Measurements from ENCODE around the gene PCGF6.

PCGF6 gene

DNA sequence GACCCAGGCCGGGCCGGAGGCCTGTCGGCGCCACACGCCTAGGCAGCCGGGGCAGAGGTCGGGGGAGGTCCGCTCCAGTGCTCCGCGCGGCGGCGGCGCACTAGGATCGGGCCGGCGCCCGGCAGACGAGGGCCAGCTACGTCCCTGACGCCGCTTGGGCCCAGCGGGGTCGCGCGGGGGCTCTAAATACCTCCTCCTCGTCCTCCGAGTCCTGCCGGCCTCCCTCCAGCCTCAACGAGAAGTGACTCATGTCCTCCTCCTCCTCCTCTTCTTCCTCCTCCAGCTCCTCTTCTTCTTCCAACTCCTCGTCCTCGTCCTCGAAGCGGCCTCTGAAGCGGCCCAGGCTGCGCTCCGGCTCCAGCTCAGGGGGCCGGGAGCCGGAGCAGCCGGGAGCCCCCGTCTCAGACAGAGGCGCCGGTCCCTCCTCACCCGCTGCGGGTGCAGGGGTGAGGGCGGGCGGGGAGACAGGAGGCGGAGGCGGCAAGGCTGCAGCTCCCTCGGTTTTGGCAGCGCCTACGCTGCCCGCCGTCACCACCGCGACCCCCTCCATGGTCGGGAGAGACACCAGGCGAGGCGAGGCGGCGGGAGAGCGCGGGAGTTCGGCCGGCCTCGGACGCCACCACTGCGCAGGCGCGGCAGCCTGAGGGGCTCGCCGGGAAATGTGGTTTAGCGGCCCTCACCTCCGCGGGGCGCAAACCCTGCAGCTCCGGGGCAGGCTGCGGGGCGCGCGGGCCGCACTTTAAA, at the start of gene PCGF6:
TSS of gene PCGF6 (minus strand) at position 624 of the 744 bp plus-strand sequence. CDS start at position 550, 74 bp downstream.
- peak; percentile 27 for DNase-seq (ENCODE audit: extremely low read depth, low read depth)
- TF ChIP-seq, protein P1, sequence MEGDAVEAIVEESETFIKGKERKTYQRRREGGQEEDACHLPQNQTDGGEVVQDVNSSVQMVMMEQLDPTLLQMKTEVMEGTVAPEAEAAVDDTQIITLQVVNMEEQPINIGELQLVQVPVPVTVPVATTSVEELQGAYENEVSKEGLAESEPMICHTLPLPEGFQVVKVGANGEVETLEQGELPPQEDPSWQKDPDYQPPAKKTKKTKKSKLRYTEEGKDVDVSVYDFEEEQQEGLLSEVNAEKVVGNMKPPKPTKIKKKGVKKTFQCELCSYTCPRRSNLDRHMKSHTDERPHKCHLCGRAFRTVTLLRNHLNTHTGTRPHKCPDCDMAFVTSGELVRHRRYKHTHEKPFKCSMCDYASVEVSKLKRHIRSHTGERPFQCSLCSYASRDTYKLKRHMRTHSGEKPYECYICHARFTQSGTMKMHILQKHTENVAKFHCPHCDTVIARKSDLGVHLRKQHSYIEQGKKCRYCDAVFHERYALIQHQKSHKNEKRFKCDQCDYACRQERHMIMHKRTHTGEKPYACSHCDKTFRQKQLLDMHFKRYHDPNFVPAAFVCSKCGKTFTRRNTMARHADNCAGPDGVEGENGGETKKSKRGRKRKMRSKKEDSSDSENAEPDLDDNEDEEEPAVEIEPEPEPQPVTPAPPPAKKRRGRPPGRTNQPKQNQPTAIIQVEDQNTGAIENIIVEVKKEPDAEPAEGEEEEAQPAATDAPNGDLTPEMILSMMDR (IDR thresholded peaks at IDR 0.05; ENCODE audit: low read depth, low read length) = no peak; the same call in 1 of the 2 replicates

DNA sequence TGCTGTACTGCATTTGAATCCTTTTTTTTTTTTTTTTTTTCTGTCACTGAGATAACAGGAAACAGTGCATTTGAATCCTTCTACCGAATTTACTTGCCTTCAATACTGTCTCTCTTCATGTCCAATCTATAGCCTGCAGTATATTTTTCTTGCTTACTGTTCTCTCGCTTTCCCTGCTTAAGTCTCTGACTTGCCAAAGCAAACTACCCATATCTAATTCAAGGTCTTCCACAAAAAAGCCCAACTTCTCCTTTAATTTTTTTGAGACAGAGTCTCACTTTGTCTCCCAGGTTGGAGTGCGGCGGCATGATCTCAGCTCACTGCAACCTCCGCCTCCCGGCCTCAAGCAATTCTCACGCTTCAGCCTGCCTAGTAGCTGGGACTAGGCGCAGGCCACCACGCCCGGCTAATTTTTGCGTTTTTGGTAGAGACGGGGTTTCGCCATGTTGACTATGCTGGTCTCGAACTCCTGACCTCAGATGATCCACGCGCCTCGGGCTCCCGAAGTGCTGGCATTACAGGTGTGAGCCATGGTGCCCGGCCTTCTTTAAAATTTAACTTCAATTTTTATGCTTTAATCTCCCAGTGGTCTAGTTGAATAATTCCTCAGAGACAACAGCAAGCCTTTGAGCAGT, 46.4 kb upstream of the PCGF6 start:
- no peak for DNase-seq (ENCODE audit: extremely low read depth, low read depth)
- TF ChIP-seq, protein P1 (IDR thresholded peaks at IDR 0.05; ENCODE audit: low read depth, low read length) = no peak

- DNase-seq (ENCODE audit: extremely low read depth, low read depth) = no peak
- TF ChIP-seq, protein P1 (IDR thresholded peaks at IDR 0.05; ENCODE audit: low read depth, low read length) = no peak
Measured at GRCh38 chr10:103396789-103397087, 45.8 kb upstream of the PCGF6 start.

DNA sequence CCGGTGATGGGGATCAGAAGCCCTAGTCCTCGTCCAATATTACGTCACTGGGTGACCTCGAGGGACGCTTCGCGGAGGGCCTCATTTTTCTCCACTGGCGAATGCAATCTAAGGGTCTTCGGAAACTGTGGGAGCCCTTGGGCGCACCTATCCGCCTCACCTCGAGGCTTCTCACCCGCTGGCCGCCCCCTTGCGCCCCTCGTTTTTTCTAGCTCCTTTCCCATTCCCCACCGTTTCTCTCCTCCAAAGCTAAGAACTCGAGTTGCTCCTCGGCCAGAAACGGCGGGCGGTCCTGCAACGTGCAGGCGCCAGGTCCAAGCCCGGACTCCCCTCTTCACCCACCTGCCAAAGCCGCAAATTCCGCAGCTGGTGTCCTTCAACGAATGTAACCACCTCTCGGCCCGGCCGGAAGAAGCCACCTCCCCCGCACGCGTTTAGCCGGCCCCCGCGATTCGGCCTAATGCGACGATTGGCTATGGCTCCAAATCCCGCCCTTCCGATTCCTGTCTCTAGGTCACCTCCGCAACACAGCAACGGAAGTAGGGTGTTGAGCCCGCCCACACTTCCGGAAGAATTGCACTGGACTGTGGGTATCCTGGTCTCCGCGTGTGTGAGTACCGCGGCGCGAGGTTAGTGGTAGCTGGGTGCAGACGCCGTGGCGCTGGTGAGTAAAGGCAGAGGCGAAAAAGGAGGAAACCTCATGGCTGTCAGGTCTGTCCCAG, 45.3 kb upstream of the PCGF6 start, which contains the start of the genes ATP5MK and PDCD11:
TSS of gene ATP5MK (minus strand) at position 409 of the 722 bp plus-strand sequence. CDS start 4,018 bp downstream, outside the sequence.
TSS of gene PDCD11 (plus strand) at position 560 of the 722 bp plus-strand sequence. CDS start 1,801 bp downstream, outside the sequence.
- TF ChIP-seq, protein P1 (IDR thresholded peaks at IDR 0.05; ENCODE audit: low read depth, low read length) = peak; percentile 20
- DNase-seq (ENCODE audit: extremely low read depth, low read depth) = peak; percentile 87

DNA sequence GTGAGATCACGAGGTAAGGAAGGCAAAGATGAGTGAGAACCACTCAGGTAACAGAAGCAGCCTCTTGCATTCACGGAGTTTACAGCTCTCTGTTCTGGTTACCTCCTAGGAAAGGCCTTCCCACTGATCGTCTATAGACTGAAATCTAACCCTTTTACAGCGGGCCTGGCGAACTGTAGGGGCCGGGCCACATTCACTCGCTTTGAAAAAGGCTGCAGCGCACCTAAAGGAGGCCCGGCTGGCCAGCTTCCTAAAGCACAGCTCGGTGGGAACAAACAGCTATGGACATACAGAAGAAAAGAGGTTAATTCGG, 44.8 kb upstream of the PCGF6 start:
- TF ChIP-seq, protein P1 (IDR thresholded peaks at IDR 0.05; ENCODE audit: low read depth, low read length) = no peak
- DNase-seq (ENCODE audit: extremely low read depth, low read depth) = no peak

DNA sequence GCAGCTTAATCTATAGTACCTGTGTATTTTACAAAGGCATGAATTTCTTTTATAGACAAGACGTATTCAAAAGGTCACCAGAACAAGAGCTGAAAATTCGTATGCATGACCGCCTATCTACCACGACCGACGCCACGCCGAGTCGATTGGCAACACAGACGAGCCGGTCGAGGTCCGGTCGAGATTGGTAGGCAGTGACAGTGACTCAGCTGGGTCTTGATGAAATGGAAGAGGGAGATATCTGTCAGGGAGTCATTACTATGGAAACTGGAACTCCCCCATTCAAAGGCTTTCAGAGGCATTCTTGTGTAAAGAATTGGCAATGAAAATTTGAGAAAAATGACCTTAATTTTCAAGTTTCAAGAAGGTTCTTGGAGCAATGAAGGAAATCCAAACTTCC, 43.2 kb upstream of the PCGF6 start:
- TF ChIP-seq, protein P1 (IDR thresholded peaks at IDR 0.05; ENCODE audit: low read depth, low read length) = no peak
- DNase-seq (ENCODE audit: extremely low read depth, low read depth) = no peak

DNA sequence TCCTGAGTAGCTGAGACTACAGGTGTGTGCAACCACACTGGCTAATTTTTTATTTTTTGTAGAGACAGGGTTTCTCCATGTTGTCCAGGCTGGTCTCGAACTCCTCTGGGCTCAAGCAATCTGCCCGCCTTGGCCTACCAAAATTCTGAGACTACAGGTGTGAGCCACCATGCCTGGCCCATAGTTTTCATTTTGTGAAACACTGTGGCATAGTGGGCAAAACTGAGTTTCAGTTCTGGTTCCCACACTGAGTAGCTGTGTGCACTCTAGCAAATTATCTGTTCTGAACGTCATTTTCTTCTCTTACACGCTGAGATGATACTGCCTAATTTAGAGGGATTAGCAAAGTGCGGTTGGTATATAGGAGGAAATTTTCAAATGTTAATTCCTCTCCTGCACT, 31.8 kb upstream of the PCGF6 start:
- TF ChIP-seq, protein P1 (IDR thresholded peaks at IDR 0.05; ENCODE audit: low read depth, low read length) = no peak
- no peak for DNase-seq (ENCODE audit: extremely low read depth, low read depth)
